Thyroid gland (tissue), 4 donors: ENCODE results near the gene NAA20.

ENCODE experiments used
- POLR2A ChIP-seq, 2 donors: fragments of 450-650 bp; IDR thresholded peaks; one replicate each; pipeline ENCODE4 v1.6.1; 2017; ENCODE audit warnings: antibody characterized with exemption in 2 of 2, mild to moderate bottlenecking in 2 of 2, moderate library complexity in 1 of 2
- TF ChIP-seq, protein P1 (sequence below), 6 experiments: fragments of 200-600 bp in 3 of 6; fragments of 450-650 bp in 3 of 6; sonication (generic) in 3 of 6; IDR thresholded peaks; one replicate each; pipeline ENCODE4 v1.5.1; 2016 to 2019; ENCODE audit warnings: antibody characterized with exemption in 6 of 6, mild to moderate bottlenecking in 2 of 6, inconsistent platforms in 1 of 6, moderate library complexity in 1 of 6

DNA sequence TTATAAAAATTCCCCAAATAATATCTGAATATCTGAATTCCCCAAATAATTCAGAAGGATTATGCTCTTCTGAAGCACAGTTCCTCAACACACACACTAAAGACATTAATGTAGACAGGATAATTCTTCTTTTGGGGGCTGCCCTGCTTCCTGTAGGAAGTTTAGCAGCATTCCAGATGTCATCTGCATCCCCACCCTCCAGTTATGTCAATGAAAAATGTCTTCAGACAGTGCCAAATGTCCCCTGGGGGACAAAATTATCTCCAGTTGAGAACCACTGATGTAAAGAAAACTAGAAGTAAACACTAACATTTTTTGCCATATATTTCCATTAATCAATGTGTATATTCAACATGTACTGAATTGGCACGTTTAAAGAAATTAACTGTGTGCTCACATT lies 25.9 kb upstream of the NAA20 start:
- TF ChIP-seq, protein P1, sequence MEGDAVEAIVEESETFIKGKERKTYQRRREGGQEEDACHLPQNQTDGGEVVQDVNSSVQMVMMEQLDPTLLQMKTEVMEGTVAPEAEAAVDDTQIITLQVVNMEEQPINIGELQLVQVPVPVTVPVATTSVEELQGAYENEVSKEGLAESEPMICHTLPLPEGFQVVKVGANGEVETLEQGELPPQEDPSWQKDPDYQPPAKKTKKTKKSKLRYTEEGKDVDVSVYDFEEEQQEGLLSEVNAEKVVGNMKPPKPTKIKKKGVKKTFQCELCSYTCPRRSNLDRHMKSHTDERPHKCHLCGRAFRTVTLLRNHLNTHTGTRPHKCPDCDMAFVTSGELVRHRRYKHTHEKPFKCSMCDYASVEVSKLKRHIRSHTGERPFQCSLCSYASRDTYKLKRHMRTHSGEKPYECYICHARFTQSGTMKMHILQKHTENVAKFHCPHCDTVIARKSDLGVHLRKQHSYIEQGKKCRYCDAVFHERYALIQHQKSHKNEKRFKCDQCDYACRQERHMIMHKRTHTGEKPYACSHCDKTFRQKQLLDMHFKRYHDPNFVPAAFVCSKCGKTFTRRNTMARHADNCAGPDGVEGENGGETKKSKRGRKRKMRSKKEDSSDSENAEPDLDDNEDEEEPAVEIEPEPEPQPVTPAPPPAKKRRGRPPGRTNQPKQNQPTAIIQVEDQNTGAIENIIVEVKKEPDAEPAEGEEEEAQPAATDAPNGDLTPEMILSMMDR (IDR thresholded peaks at IDR 0.05), result no peak
- no peak for TF ChIP-seq POLR2A (IDR thresholded peaks at IDR 0.05)
